Effector memory CD4-positive, alpha-beta T cell (primary cell): Measurements from ENCODE around the gene TCAP.

ENCODE experiments used
- DNase-seq, 3 donors: peaks; one replicate each; pipeline ENCODE4 v3.0.0-alpha.2; 2020
- H3K27ac ChIP-seq: 2 replicates; pipeline ENCODE4 v1.7.0; 2013; ENCODE audit warnings: mild to moderate bottlenecking, low read length, moderate library complexity; ENCODE audit not compliant: insufficient read depth, poor library complexity, severe bottlenecking
- H3K27me3 ChIP-seq: replicated peaks from 2 replicates; pipeline ENCODE4 v1.7.0; 2013; ENCODE audit warnings: mild to moderate bottlenecking, low read length; ENCODE audit not compliant: insufficient read depth, control insufficient read depth, poor library complexity, severe bottlenecking
- H3K36me3 ChIP-seq: 2 replicates; pipeline ENCODE4 v1.7.0; 2013; ENCODE audit warnings: mild to moderate bottlenecking, low read length, moderate library complexity; ENCODE audit not compliant: control insufficient read depth, insufficient read depth
- H3K4me1 ChIP-seq: 2 replicates; pipeline ENCODE4 v1.7.0; 2013; ENCODE audit warnings: low read length, mild to moderate bottlenecking; ENCODE audit not compliant: control insufficient read depth, insufficient read depth, poor library complexity, severe bottlenecking
- H3K4me3 ChIP-seq: 2 replicates; pipeline ENCODE4 v1.7.0; 2013; ENCODE audit warnings: low read length, low read depth, mild to moderate bottlenecking; ENCODE audit not compliant: insufficient read depth, poor library complexity, severe bottlenecking
- H3K9me3 ChIP-seq: 2 replicates; pipeline ENCODE4 v1.7.0; 2013; ENCODE audit warnings: mild to moderate bottlenecking, low read length, moderate library complexity; ENCODE audit not compliant: control insufficient read depth

The TCAP gene

GRCh38 chr17:39666231-39666600 is 1.1 kb downstream of the TCAP start:
- DNase-seq = no peak
- Histone ChIP-seq H3K27ac (no peak overlapping the region), H3K36me3 (peaks cover 17% of the 10 kb centered on the region), H3K4me1 (peaks cover 17% of the 10 kb centered on the region), H3K4me3 (no peak overlapping the region), H3K9me3 (no peaks in the 10 kb centered on the region), H3K27me3 (peaks cover 13% of the 10 kb centered on the region)

GRCh38 chr17:39666601-39667261 is 1.6 kb downstream of the TCAP start:
- Histone ChIP-seq H3K36me3 (peaks cover 12% of the 10 kb centered on the region), H3K4me1 (peaks cover 17% of the 10 kb centered on the region), H3K27ac (no peak overlapping the region), H3K9me3 (no peaks in the 10 kb centered on the region), H3K4me3 (no peak overlapping the region), H3K27me3 (peaks cover 15% of the 10 kb centered on the region)
- DNase-seq = no peak

GRCh38 chr17:39667262-39667944 is 2.3 kb downstream of the TCAP start:
- DNase-seq = no peak
- no peak overlapping the region for H3K27ac ChIP-seq
- peaks cover 15% of the 10 kb centered on the region for H3K27me3 ChIP-seq
- peaks cover 5% of the 10 kb centered on the region for H3K36me3 ChIP-seq
- peaks cover 17% of the 10 kb centered on the region for H3K4me1 ChIP-seq
- no peaks in the 10 kb centered on the region for H3K9me3 ChIP-seq
- H3K4me3 ChIP-seq = peak overlapping the region; percentile 59

- no peaks in the 10 kb centered on the region for H3K36me3 ChIP-seq
- H3K4me1 ChIP-seq = peaks cover 17% of the 10 kb centered on the region
- no peaks in the 10 kb centered on the region for H3K9me3 ChIP-seq
- peak; percentile 16 to 44 (median 17) for DNase-seq
- no peak within 1 kb of the TSS for H3K27ac ChIP-seq
- H3K4me3 ChIP-seq = peak within 1 kb of the TSS; percentile 59
- H3K27me3 ChIP-seq = peaks cover 15% of the 10 kb centered on the region
Measured at GRCh38 chr17:39667945-39668924, 3.1 kb downstream of the TCAP start, which contains the start of gene PNMT. PNMT (plus strand) TSS chr17:39668453; CDS start chr17:39668476, 23 bp downstream.

- H3K27ac ChIP-seq = no peak overlapping the region
- DNase-seq = no peak
- peaks cover 17% of the 10 kb centered on the region for H3K4me1 ChIP-seq
- no peaks in the 10 kb centered on the region for H3K9me3 ChIP-seq
- no peaks in the 10 kb centered on the region for H3K36me3 ChIP-seq
- no peak overlapping the region for H3K4me3 ChIP-seq
- peaks cover 15% of the 10 kb centered on the region for H3K27me3 ChIP-seq
Measured at GRCh38 chr17:39669897-39670735, 5.0 kb downstream of the TCAP start.

- Histone ChIP-seq H3K4me1 (peaks cover 17% of the 10 kb centered on the region), H3K27me3 (peaks cover 15% of the 10 kb centered on the region), H3K4me3 (no peak overlapping the region), H3K36me3 (no peaks in the 10 kb centered on the region), H3K9me3 (no peaks in the 10 kb centered on the region), H3K27ac (no peak overlapping the region)
- no peak for DNase-seq
Measured at GRCh38 chr17:39670746-39671145, 5.6 kb downstream of the TCAP start.

- H3K27me3 ChIP-seq = peaks cover 12% of the 10 kb centered on the region
- no peaks in the 10 kb centered on the region for H3K9me3 ChIP-seq
- H3K27ac ChIP-seq = no peak overlapping the region
- no peak overlapping the region for H3K4me3 ChIP-seq
- no peaks in the 10 kb centered on the region for H3K36me3 ChIP-seq
- H3K4me1 ChIP-seq = peaks cover 29% of the 10 kb centered on the region
- no peak for DNase-seq
Measured at GRCh38 chr17:39671651-39672521, 6.7 kb downstream of the TCAP start.

- no peak overlapping the region for H3K27ac ChIP-seq
- no peaks in the 10 kb centered on the region for H3K9me3 ChIP-seq
- no peaks in the 10 kb centered on the region for H3K36me3 ChIP-seq
- H3K4me1 ChIP-seq = peaks cover 26% of the 10 kb centered on the region
- peaks cover 12% of the 10 kb centered on the region for H3K27me3 ChIP-seq
- DNase-seq = no peak
- no peak overlapping the region for H3K4me3 ChIP-seq
Measured at GRCh38 chr17:39672522-39673334, 7.6 kb downstream of the TCAP start.
